Measurements from ENCODE around the gene BAZ1B. TPM values are rescaled to one million over a fixed set of nuclear protein-coding genes. Genes with fewer than 3 reads are reported as not detected.

BAZ1B gene, protein sequence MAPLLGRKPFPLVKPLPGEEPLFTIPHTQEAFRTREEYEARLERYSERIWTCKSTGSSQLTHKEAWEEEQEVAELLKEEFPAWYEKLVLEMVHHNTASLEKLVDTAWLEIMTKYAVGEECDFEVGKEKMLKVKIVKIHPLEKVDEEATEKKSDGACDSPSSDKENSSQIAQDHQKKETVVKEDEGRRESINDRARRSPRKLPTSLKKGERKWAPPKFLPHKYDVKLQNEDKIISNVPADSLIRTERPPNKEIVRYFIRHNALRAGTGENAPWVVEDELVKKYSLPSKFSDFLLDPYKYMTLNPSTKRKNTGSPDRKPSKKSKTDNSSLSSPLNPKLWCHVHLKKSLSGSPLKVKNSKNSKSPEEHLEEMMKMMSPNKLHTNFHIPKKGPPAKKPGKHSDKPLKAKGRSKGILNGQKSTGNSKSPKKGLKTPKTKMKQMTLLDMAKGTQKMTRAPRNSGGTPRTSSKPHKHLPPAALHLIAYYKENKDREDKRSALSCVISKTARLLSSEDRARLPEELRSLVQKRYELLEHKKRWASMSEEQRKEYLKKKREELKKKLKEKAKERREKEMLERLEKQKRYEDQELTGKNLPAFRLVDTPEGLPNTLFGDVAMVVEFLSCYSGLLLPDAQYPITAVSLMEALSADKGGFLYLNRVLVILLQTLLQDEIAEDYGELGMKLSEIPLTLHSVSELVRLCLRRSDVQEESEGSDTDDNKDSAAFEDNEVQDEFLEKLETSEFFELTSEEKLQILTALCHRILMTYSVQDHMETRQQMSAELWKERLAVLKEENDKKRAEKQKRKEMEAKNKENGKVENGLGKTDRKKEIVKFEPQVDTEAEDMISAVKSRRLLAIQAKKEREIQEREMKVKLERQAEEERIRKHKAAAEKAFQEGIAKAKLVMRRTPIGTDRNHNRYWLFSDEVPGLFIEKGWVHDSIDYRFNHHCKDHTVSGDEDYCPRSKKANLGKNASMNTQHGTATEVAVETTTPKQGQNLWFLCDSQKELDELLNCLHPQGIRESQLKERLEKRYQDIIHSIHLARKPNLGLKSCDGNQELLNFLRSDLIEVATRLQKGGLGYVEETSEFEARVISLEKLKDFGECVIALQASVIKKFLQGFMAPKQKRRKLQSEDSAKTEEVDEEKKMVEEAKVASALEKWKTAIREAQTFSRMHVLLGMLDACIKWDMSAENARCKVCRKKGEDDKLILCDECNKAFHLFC (N-terminal part only)
- total RNA-seq (2022; extraction: Qiagen RNA extraction): 50.4 to 65.4 TPM (median 57.5 TPM) in 5 replicates

GRCh38 chr7:73522105-73522872, at the start of gene BAZ1B:
BAZ1B (minus strand) TSS chr7:73522293; CDS start chr7:73521933, 360 bp downstream.

GRCh38 chr7:73557397-73558257, 35.5 kb upstream of the BAZ1B start, which contains the start of gene BCL7B:
BCL7B (minus strand) TSS chr7:73557690; CDS start chr7:73557578, 112 bp downstream.

Other genes starting within 250 kb of the BAZ1B start
- gene NSUN5, start 213.5 kb downstream of the BAZ1B start, total RNA-seq (2022; extraction: Qiagen RNA extraction): 48.5 to 64.9 TPM (median 63.9 TPM) in 5 replicates
- not detected in 5 replicates for gene TRIM50, start 194.2 kb downstream of the BAZ1B start, total RNA-seq (2022; extraction: Qiagen RNA extraction)
- gene FKBP6, start 194.1 kb downstream of the BAZ1B start, total RNA-seq (2022; extraction: Qiagen RNA extraction): not detected in 5 replicates
- gene FZD9, start 88.5 kb downstream of the BAZ1B start, total RNA-seq (2022; extraction: Qiagen RNA extraction): 1.0 to 2.2 TPM (median 1.8 TPM) in 5 replicates
- 60.4 to 77.9 TPM (median 68.9 TPM) in 5 replicates for gene BCL7B, start 35.4 kb upstream of the BAZ1B start, total RNA-seq (2022; extraction: Qiagen RNA extraction)
- 50.9 to 57.8 TPM (median 53.4 TPM) in 5 replicates for gene TBL2, start 56.3 kb upstream of the BAZ1B start, total RNA-seq (2022; extraction: Qiagen RNA extraction)
- gene MLXIPL, start 102.2 kb upstream of the BAZ1B start, total RNA-seq (2022; extraction: Qiagen RNA extraction): 0.45 to 2.1 TPM (median 1.1 TPM) in 5 replicates
- gene VPS37D, start 145.5 kb upstream of the BAZ1B start, total RNA-seq (2022; extraction: Qiagen RNA extraction): 2.4 to 6.4 TPM (median 4.7 TPM) in 5 replicates
- 7.5 to 10.5 TPM (median 10.2 TPM) in 5 replicates for gene DNAJC30, start 161.2 kb upstream of the BAZ1B start, total RNA-seq (2022; extraction: Qiagen RNA extraction)
- 126 to 159 TPM (median 134 TPM) in 5 replicates for gene BUD23, start 161.3 kb upstream of the BAZ1B start, total RNA-seq (2022; extraction: Qiagen RNA extraction)
- 69.7 to 85.9 TPM (median 79.3 TPM) in 5 replicates for gene STX1A, start 197.4 kb upstream of the BAZ1B start, total RNA-seq (2022; extraction: Qiagen RNA extraction)
- 20.2 to 26.6 TPM (median 25.6 TPM) in 5 replicates for gene ABHD11, start 216.5 kb upstream of the BAZ1B start, total RNA-seq (2022; extraction: Qiagen RNA extraction)
- gene CLDN3, start 248.0 kb upstream of the BAZ1B start, total RNA-seq (2022; extraction: Qiagen RNA extraction): 1.2 to 3.8 TPM (median 3.4 TPM) in 5 replicates